K562 (cell line): Measurements from ENCODE around the gene ZNF747. TPM values are rescaled to one million over a fixed set of nuclear protein-coding genes. Genes with fewer than 3 reads are reported as not detected.

ENCODE experiments used
- BMI1 ChIP-seq: fragments of 150-350 bp; IDR thresholded peaks from 2 replicates; pipeline ENCODE4 v1.6.1; 2014; ENCODE audit warnings: low read length
- HMGN3 ChIP-seq: IDR thresholded peaks from 2 replicates; pipeline ENCODE4 v1.6.1; 2011; ENCODE audit warnings: borderline replicate concordance, low read depth, mild to moderate bottlenecking, mixed read lengths, low read length; ENCODE audit not compliant: insufficient read length; ENCODE audit errors: extremely low read depth
- MCM7 ChIP-seq, 2 experiments: fragments of 450-650 bp; IDR thresholded peaks; 2 replicates each; pipeline ENCODE4 v1.6.1; 2016 to 2018
- NELFE ChIP-seq: IDR thresholded peaks from 2 replicates; pipeline ENCODE4 v1.6.1; 2011; ENCODE audit warnings: mild to moderate bottlenecking; ENCODE audit not compliant: insufficient read depth, insufficient read length
- PPARD ChIP-seq: fragments of 250-450 bp; sonication (Bioruptor Pico); IDR thresholded peaks from 2 replicates; pipeline ENCODE4 v1.8.0; 2022; ENCODE audit warnings: inconsistent platforms, mild to moderate bottlenecking, moderate library complexity
- RBM25 ChIP-seq: fragments of 200-400 bp; formaldehyde crosslinking; IDR thresholded peaks from 2 replicates; pipeline ENCODE4 v1.6.1; 2018; ENCODE audit warnings: low read length, low read depth, moderate library complexity; ENCODE audit not compliant: severe bottlenecking
- SIN3B ChIP-seq: fragments of 450-650 bp; IDR thresholded peaks from 2 replicates; pipeline ENCODE4 v1.6.1; 2017; ENCODE audit warnings: low read depth, mild to moderate bottlenecking, moderate library complexity
- SMAD3 ChIP-seq: fragments of 450-650 bp; formaldehyde crosslinking; conservative IDR thresholded peaks from 2 replicates; pipeline ENCODE4 v1.4.0; 2020; ENCODE audit warnings: mild to moderate bottlenecking
- TEAD1 ChIP-seq, 2 experiments: fragments of 450-650 bp in 1 of 2; sonication (generic) in 1 of 2; formaldehyde crosslinking; IDR thresholded peaks; 2 replicates each; pipeline versions ENCODE4 v1.4.0 to v1.8.0; 2020 to 2022; ENCODE audit warnings: mild to moderate bottlenecking in 2 of 2, missing genetic modification reagents in 1 of 2
- ZFX ChIP-seq: sonication (generic); formaldehyde crosslinking; IDR thresholded peaks from 2 replicates; pipeline ENCODE4 v1.8.0; 2022; ENCODE audit warnings: mild to moderate bottlenecking, missing genetic modification reagents, moderate library complexity
- ZNF12 ChIP-seq: sonication (generic); formaldehyde crosslinking; IDR thresholded peaks from 2 replicates; pipeline ENCODE4 v1.4.0; 2020; ENCODE audit warnings: mild to moderate bottlenecking, missing genetic modification reagents
- ZNF232 ChIP-seq: sonication (generic); formaldehyde crosslinking; IDR thresholded peaks from 2 replicates; pipeline ENCODE4 v1.8.0; 2022; ENCODE audit warnings: mild to moderate bottlenecking, missing genetic modification reagents
- polyA plus RNA-seq, 8 experiments: library from polyadenylated mRNA; depleted of rRNA in 4 of 8; stranded (reverse) in 5 of 8; unstranded in 3 of 8; fragments of >200 nt; fragmentation: Nextera tagmentation in 2 of 8; fragmentation: Illumina TruSeq in 1 of 8; extraction: Ambion mirVana in 2 of 8; extraction: Trizol in 1 of 8; gene quantifications; 2 replicates each; pipeline versions ENCODE4 v1.2.1 to v1.2.3, GENCODE V29; 2011 to 2014; ENCODE audit warnings: inconsistent platforms in 1 of 8, missing spikeins in 1 of 8
- total RNA-seq, 7 experiments: library from RNA; depleted of rRNA in 6 of 7; stranded (reverse); fragments of >200 nt in 6 of 7; fragmentation: Illumina TruSeq in 2 of 7; extraction: Trizol in 2 of 7; gene quantifications; 2 replicates each; pipeline versions ENCODE4 v1.2.1 to v1.2.3, GENCODE V29; 2011 to 2021; ENCODE audit warnings: low replicate concordance in 1 of 7
- TF ChIP-seq, protein P1 (sequence below): fragments of 450-650 bp; formaldehyde crosslinking; IDR thresholded peaks from 2 replicates; pipeline ENCODE4 v1.4.0; 2020; ENCODE audit warnings: mild to moderate bottlenecking, moderate library complexity
- TF ChIP-seq, protein P2 (sequence below): fragments of 250-450 bp; sonication (Bioruptor Pico); IDR thresholded peaks from 2 replicates; pipeline ENCODE4 v1.4.0; 2020; ENCODE audit warnings: borderline replicate concordance
- TF ChIP-seq, protein P3 (sequence below): sonication (generic); formaldehyde crosslinking; IDR thresholded peaks from 2 replicates; pipeline ENCODE4 v1.8.0; 2022; ENCODE audit warnings: mild to moderate bottlenecking, missing genetic modification reagents
- TF ChIP-seq, protein P4 (sequence below): fragments of 450-650 bp; IDR thresholded peaks from 2 replicates; pipeline ENCODE4 v1.6.1; 2016
- TF ChIP-seq, protein P5 (sequence below), 2 experiments: fragments of 250-450 bp in 1 of 2; fragments of 450-650 bp in 1 of 2; sonication (Bioruptor Pico) in 1 of 2; IDR thresholded peaks; 2 replicates each; pipeline versions ENCODE4 v1.6.1 to v1.8.0; 2016 to 2021; ENCODE audit warnings: mild to moderate bottlenecking in 2 of 2, moderate library complexity in 2 of 2, missing compliant biosample characterization in 1 of 2, missing genetic modification characterization in 1 of 2

ZNF747 gene
- total and polyA plus RNA-seq, 9 of the 15 experiments (the other 6 are each of a cell fraction or from before 2014, with no cell fraction given), result 0.14 to 3.3 (median 1.5) TPM

DNA sequence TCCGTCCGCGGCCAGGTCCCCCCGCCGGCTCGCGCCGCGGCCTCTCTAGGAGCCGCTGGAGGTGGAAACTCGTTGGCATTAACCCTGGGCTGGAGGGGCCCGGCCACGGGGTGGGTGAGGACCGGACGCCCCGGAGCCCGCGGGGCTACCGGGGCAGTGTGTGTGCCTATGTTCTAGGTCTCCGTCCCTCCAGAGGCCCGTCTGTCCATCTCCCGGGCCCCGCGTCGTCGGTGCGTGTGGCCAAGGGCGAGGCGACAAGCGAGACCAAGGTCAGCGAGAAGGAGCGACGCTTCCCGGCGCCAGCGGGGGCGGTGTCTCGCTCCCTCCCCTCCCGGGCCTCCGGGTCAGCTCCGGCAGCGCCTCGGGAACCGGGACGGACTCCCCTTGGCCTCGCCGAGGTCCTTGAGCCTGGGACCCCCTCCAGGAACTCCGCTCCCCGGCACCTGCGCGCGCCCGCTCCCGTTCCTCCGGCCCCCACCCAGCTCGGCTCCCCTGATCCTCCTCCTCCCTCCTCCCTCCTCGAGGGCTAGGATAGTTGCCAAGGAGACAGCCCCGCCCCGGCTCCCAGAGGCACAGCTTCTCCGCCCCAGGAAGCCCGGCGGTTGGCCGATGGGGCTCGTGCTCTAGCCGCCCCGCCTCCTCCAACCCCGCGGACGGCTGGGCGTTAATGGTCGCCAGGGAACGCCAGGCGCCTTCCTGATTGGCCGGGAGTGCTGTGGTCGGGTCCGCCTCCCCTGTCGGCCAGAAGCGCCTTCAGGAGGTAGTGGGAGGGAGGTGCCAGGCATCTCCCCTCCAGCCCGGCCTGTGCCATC is 7.6 kb downstream of the ZNF747 start (continued):
- TF ChIP-seq SIN3B, result peak; percentile 74; the same call in 1 of the 2 replicates
- TF ChIP-seq PPARD (CRISPR knock-in tag), result no peak
- TF ChIP-seq ZNF232 (CRISPR knock-in tag), result no peak
- peak; percentile 78 for TF ChIP-seq BMI1
- peak; percentile 44 for TF ChIP-seq HMGN3
- peak; percentile 48 to 58; a peak in 3 of 4 replicates for TF ChIP-seq TEAD1 (CRISPR knock-in tag; IDR thresholded peaks at IDR 0.05)
- TF ChIP-seq RBM25, result peak; percentile 45
- TF ChIP-seq, protein P1, sequence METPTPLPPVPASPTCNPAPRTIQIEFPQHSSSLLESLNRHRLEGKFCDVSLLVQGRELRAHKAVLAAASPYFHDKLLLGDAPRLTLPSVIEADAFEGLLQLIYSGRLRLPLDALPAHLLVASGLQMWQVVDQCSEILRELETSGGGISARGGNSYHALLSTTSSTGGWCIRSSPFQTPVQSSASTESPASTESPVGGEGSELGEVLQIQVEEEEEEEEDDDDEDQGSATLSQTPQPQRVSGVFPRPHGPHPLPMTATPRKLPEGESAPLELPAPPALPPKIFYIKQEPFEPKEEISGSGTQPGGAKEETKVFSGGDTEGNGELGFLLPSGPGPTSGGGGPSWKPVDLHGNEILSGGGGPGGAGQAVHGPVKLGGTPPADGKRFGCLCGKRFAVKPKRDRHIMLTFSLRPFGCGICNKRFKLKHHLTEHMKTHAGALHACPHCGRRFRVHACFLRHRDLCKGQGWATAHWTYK, result peak; percentile 73
- TF ChIP-seq, protein P2, sequence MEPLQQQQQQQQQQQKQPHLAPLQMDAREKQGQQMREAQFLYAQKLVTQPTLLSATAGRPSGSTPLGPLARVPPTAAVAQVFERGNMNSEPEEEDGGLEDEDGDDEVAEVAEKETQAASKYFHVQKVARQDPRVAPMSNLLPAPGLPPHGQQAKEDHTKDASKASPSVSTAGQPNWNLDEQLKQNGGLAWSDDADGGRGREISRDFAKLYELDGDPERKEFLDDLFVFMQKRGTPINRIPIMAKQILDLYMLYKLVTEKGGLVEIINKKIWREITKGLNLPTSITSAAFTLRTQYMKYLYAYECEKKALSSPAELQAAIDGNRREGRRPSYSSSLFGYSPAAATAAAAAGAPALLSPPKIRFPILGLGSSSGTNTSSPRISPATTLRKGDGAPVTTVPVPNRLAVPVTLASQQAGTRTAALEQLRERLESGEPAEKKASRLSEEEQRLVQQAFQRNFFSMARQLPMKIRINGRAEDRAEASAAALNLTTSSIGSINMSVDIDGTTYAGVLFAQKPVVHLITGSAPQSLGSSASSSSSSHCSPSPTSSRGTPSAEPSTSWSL (CRISPR knock-in tag), result 0 out of 2 replicates have a peak, but pooled peaks have one; percentile 42
- TF ChIP-seq, protein P3, sequence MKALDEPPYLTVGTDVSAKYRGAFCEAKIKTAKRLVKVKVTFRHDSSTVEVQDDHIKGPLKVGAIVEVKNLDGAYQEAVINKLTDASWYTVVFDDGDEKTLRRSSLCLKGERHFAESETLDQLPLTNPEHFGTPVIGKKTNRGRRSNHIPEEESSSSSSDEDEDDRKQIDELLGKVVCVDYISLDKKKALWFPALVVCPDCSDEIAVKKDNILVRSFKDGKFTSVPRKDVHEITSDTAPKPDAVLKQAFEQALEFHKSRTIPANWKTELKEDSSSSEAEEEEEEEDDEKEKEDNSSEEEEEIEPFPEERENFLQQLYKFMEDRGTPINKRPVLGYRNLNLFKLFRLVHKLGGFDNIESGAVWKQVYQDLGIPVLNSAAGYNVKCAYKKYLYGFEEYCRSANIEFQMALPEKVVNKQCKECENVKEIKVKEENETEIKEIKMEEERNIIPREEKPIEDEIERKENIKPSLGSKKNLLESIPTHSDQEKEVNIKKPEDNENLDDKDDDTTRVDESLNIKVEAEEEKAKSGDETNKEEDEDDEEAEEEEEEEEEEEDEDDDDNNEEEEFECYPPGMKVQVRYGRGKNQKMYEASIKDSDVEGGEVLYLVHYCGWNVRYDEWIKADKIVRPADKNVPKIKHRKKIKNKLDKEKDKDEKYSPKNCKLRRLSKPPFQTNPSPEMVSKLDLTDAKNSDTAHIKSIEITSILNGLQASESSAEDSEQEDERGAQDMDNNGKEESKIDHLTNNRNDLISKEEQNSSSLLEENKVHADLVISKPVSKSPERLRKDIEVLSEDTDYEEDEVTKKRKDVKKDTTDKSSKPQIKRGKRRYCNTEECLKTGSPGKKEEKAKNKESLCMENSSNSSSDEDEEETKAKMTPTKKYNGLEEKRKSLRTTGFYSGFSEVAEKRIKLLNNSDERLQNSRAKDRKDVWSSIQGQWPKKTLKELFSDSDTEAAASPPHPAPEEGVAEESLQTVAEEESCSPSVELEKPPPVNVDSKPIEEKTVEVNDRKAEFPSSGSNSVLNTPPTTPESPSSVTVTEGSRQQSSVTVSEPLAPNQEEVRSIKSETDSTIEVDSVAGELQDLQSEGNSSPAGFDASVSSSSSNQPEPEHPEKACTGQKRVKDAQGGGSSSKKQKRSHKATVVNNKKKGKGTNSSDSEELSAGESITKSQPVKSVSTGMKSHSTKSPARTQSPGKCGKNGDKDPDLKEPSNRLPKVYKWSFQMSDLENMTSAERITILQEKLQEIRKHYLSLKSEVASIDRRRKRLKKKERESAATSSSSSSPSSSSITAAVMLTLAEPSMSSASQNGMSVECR, result peak; percentile 91
- peak; percentile 59; the same call in 1 of the 2 replicates for TF ChIP-seq SMAD3 (CRISPR knock-in tag)
- TF ChIP-seq NELFE, result no peak
- TF ChIP-seq, protein P4, sequence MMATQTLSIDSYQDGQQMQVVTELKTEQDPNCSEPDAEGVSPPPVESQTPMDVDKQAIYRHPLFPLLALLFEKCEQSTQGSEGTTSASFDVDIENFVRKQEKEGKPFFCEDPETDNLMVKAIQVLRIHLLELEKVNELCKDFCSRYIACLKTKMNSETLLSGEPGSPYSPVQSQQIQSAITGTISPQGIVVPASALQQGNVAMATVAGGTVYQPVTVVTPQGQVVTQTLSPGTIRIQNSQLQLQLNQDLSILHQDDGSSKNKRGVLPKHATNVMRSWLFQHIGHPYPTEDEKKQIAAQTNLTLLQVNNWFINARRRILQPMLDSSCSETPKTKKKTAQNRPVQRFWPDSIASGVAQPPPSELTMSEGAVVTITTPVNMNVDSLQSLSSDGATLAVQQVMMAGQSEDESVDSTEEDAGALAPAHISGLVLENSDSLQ, result peak; percentile 75
- no peak for TF ChIP-seq MCM7 (IDR thresholded peaks at IDR 0.05)
- TF ChIP-seq ZFX (CRISPR knock-in tag), result peak; percentile 90
- TF ChIP-seq, protein P5, sequence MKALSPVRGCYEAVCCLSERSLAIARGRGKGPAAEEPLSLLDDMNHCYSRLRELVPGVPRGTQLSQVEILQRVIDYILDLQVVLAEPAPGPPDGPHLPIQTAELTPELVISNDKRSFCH (CRISPR knock-in tag; IDR thresholded peaks at IDR 0.05), result no peak
- TF ChIP-seq, protein P5 (tag; IDR thresholded peaks at IDR 0.05), result peak; percentile 90
- TF ChIP-seq ZNF12, result no peak
